Stimulated activated CD8-positive, alpha-beta memory T cell treated with anti-CD3 and anti-CD28 coated beads, Interleukin-15, amount 100 ng/mL, for 4 hours (primary cell): ENCODE measurements around the gene PRELP.
"Not testable (repeated sequence)": the region's sequence is repeated elsewhere in the genome, so short reads cannot be mapped to it uniquely, and the experiment has no call there.

Experiments used
- DNase-seq, 2 donors: peaks; one replicate each; pipeline ENCODE4 v3.0.0-alpha.2; 2020; ENCODE audit warnings: low read depth in 2 of 2

The PRELP gene

GRCh38 chr1:203453616-203454015 is 22.0 kb upstream of the PRELP start:
- no peak for DNase-seq

GRCh38 chr1:203454986-203455471 is 20.6 kb upstream of the PRELP start:
- DNase-seq = no peak

GRCh38 chr1:203455706-203456105 is 19.9 kb upstream of the PRELP start:
- no peak for DNase-seq

- no peak for DNase-seq
These were observed 19.0 kb upstream of the PRELP start for GRCh38 chr1:203456577-203456976.

- DNase-seq = no peak
These were observed 17.5 kb upstream of the PRELP start for GRCh38 chr1:203458078-203458477.

- no peak for DNase-seq
These were observed 15.9 kb upstream of the PRELP start for GRCh38 chr1:203459671-203460201.

GRCh38 chr1:203461717-203462116 is 13.9 kb upstream of the PRELP start:
- no peak for DNase-seq

- DNase-seq = no peak
These were observed 13.5 kb upstream of the PRELP start for GRCh38 chr1:203462143-203462542.

GRCh38 chr1:203462878-203463277 is 12.7 kb upstream of the PRELP start:
- DNase-seq = no peak

GRCh38 chr1:203463469-203464062 is 12.0 kb upstream of the PRELP start:
- DNase-seq = no peak

- DNase-seq = no peak
These were observed 11.4 kb upstream of the PRELP start for GRCh38 chr1:203464226-203464625.

GRCh38 chr1:203464743-203465142 is 10.9 kb upstream of the PRELP start:
- no peak for DNase-seq

GRCh38 chr1:203465146-203465798 is 10.3 kb upstream of the PRELP start:
- no peak for DNase-seq

- DNase-seq = no peak
These were observed 9.7 kb upstream of the PRELP start for GRCh38 chr1:203465948-203466347.

GRCh38 chr1:203466906-203467549 is 8.6 kb upstream of the PRELP start:
- DNase-seq = not testable (repeated sequence)

GRCh38 chr1:203467550-203467921 is 8.1 kb upstream of the PRELP start:
- no peak for DNase-seq

- DNase-seq = no peak
These were observed 7.3 kb upstream of the PRELP start for GRCh38 chr1:203468326-203468725.

- no peak for DNase-seq
These were observed 5.4 kb upstream of the PRELP start for GRCh38 chr1:203470240-203470639.

- no peak for DNase-seq
These were observed 3.8 kb upstream of the PRELP start for GRCh38 chr1:203471841-203472240.

- DNase-seq = no peak
These were observed 2.3 kb upstream of the PRELP start for GRCh38 chr1:203473281-203473680.

- no peak for DNase-seq
These were observed 1.8 kb upstream of the PRELP start for GRCh38 chr1:203473781-203474305.

- DNase-seq = no peak
These were observed 709 bp downstream of the PRELP start for GRCh38 chr1:203476216-203476814.
